Neural cell (in vitro differentiated cells): ENCODE data around the gene PTPRG.

ENCODE experiments used
- EP300 ChIP-seq: fragments of 450-650 bp; conservative IDR thresholded peaks from 2 replicates; pipeline ENCODE4 v1.6.1; 2014; ENCODE audit warnings: antibody characterized with exemption, mild to moderate bottlenecking, moderate library complexity; ENCODE audit not compliant: poor library complexity, severe bottlenecking
- EZH2 ChIP-seq: fragments of 200-600, 300-800 bp; shearing (Covaris generic), sonication (generic); IDR thresholded peaks from 2 replicates; pipeline ENCODE4 v1.6.1; 2014; ENCODE audit warnings: antibody characterized with exemption, low read length, borderline replicate concordance, mild to moderate bottlenecking; ENCODE audit not compliant: insufficient read depth, poor library complexity, severe bottlenecking
- RAD21 ChIP-seq: fragments of 450-650 bp; conservative IDR thresholded peaks from 2 replicates; pipeline ENCODE4 v1.6.1; 2014; ENCODE audit warnings: antibody characterized with exemption, mild to moderate bottlenecking, moderate library complexity
- TF ChIP-seq, protein P1 (sequence below): fragments of 450-650 bp; IDR thresholded peaks from 2 replicates; pipeline ENCODE4 v1.5.1; 2014; ENCODE audit warnings: antibody characterized with exemption, mild to moderate bottlenecking, moderate library complexity; ENCODE audit not compliant: poor library complexity, severe bottlenecking
- TF ChIP-seq, protein P2 (sequence below): IDR thresholded peaks from 2 replicates; pipeline ENCODE4 v1.6.1; 2012; ENCODE audit warnings: borderline replicate concordance

DNA sequence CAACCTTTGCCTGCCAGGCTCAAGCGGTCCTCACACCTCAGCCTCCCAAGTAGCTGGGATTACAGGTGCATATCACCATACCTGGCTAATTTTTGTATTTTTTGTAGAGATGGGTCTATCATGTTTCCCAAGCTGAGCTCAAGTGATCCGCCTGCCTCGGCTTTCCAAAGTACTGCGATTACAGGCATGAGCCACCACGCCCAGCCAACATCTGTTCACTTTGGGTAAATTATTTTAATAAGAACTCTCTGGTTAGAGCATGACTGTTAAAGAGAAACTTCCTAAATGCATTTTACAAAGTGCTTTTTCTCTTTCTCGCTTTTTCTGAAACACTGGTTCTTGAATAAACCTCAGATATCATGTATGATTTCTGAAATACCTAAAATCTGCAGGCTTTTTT is 172.5 kb downstream of the PTPRG start:
- TF ChIP-seq EP300 (no peak), EZH2 (no peak), RAD21 (no peak)
- TF ChIP-seq, protein P1, sequence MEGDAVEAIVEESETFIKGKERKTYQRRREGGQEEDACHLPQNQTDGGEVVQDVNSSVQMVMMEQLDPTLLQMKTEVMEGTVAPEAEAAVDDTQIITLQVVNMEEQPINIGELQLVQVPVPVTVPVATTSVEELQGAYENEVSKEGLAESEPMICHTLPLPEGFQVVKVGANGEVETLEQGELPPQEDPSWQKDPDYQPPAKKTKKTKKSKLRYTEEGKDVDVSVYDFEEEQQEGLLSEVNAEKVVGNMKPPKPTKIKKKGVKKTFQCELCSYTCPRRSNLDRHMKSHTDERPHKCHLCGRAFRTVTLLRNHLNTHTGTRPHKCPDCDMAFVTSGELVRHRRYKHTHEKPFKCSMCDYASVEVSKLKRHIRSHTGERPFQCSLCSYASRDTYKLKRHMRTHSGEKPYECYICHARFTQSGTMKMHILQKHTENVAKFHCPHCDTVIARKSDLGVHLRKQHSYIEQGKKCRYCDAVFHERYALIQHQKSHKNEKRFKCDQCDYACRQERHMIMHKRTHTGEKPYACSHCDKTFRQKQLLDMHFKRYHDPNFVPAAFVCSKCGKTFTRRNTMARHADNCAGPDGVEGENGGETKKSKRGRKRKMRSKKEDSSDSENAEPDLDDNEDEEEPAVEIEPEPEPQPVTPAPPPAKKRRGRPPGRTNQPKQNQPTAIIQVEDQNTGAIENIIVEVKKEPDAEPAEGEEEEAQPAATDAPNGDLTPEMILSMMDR: no peak
- TF ChIP-seq, protein P2, sequence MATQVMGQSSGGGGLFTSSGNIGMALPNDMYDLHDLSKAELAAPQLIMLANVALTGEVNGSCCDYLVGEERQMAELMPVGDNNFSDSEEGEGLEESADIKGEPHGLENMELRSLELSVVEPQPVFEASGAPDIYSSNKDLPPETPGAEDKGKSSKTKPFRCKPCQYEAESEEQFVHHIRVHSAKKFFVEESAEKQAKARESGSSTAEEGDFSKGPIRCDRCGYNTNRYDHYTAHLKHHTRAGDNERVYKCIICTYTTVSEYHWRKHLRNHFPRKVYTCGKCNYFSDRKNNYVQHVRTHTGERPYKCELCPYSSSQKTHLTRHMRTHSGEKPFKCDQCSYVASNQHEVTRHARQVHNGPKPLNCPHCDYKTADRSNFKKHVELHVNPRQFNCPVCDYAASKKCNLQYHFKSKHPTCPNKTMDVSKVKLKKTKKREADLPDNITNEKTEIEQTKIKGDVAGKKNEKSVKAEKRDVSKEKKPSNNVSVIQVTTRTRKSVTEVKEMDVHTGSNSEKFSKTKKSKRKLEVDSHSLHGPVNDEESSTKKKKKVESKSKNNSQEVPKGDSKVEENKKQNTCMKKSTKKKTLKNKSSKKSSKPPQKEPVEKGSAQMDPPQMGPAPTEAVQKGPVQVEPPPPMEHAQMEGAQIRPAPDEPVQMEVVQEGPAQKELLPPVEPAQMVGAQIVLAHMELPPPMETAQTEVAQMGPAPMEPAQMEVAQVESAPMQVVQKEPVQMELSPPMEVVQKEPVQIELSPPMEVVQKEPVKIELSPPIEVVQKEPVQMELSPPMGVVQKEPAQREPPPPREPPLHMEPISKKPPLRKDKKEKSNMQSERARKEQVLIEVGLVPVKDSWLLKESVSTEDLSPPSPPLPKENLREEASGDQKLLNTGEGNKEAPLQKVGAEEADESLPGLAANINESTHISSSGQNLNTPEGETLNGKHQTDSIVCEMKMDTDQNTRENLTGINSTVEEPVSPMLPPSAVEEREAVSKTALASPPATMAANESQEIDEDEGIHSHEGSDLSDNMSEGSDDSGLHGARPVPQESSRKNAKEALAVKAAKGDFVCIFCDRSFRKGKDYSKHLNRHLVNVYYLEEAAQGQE: no peak
